Immature natural killer cell (primary cell): ENCODE measurements around the gene FBLN2. TPM values are rescaled to one million over a fixed set of nuclear protein-coding genes. Genes with fewer than 3 reads are reported as not detected.

Experiments used
- DNase-seq, 3 donors: peaks; one replicate each; pipeline ENCODE4 v3.0.0; 2022; ENCODE audit warnings: mixed read lengths in 1 of 3
- H3K27ac Mint-ChIP-seq, 6 donors: one replicate each; pipeline ENCODE4 v1.8.0; 2020; ENCODE audit warnings: mixed read lengths in 6 of 6, mild to moderate bottlenecking in 5 of 6, inconsistent platforms in 4 of 6, moderate library complexity in 3 of 6
- H3K27me3 Mint-ChIP-seq, 3 donors: one replicate each; pipeline ENCODE4 v1.8.0; 2020 to 2021; ENCODE audit warnings: low read depth in 3 of 3, mild to moderate bottlenecking in 3 of 3, mixed read lengths in 3 of 3, moderate library complexity in 3 of 3, inconsistent platforms in 1 of 3
- H3K36me3 Mint-ChIP-seq, 3 donors: one replicate each; pipeline ENCODE4 v1.8.0; 2020; ENCODE audit warnings: mixed read lengths in 3 of 3, inconsistent platforms in 2 of 3, mild to moderate bottlenecking in 2 of 3
- H3K4me1 Mint-ChIP-seq, 2 donors: one replicate each; pipeline ENCODE4 v1.8.0; 2020; ENCODE audit warnings: inconsistent platforms in 2 of 2, mild to moderate bottlenecking in 2 of 2, mixed read lengths in 2 of 2, moderate library complexity in 1 of 2
- H3K4me3 Mint-ChIP-seq, 5 donors: one replicate each; pipeline ENCODE4 v1.8.0; 2020; ENCODE audit warnings: mild to moderate bottlenecking in 5 of 5, mixed read lengths in 5 of 5, inconsistent platforms in 3 of 5, moderate library complexity in 3 of 5
- H3K9me3 Mint-ChIP-seq, 6 donors: one replicate each; pipeline ENCODE4 v1.8.0; 2020; ENCODE audit warnings: mild to moderate bottlenecking in 6 of 6, mixed read lengths in 6 of 6, inconsistent platforms in 4 of 6, moderate library complexity in 3 of 6
- polyA plus RNA-seq, 3 donors: library from polyadenylated mRNA; unstranded; fragments of 300-500 nt; fragmentation: Illumina TruSeq; gene quantifications; one replicate each; pipeline ENCODE4 v1.2.3, GENCODE V29; 2021

The FBLN2 gene
- polyA plus RNA-seq, 3 donors from 2014 or later: 1.8 to 2.5 (median 2.2) TPM

- H3K4me1 Mint-ChIP-seq: peaks cover 8 to 17% of the 10 kb centered on the region in 2 donors
Measured at GRCh38 chr3:13654330-13655060, 105.6 kb downstream of the FBLN2 start.

GRCh38 chr3:13655061-13655913, 106.4 kb downstream of the FBLN2 start:
- H3K36me3 Mint-ChIP-seq: no peaks in the 10 kb centered on the region
- no peaks in the 10 kb centered on the region for H3K9me3 Mint-ChIP-seq
- H3K27me3 Mint-ChIP-seq: peaks cover 4 to 24% (median 7%) of the 10 kb centered on the region in 3 donors
- H3K4me3 Mint-ChIP-seq: peak overlapping the region in 2 of 5 donors; percentile 46 to 70
- DNase-seq: no peak
- peaks cover 7 to 14% of the 10 kb centered on the region in 2 donors for H3K4me1 Mint-ChIP-seq
- H3K27ac Mint-ChIP-seq: peak overlapping the region in 1 of 6 donors; percentile 20

More at GRCh38 chr3:13654330-13655060, 105.6 kb downstream of the FBLN2 start:
- Mint-ChIP-seq H3K27ac (no peak overlapping the region), H3K4me3 (peak overlapping the region in 2 of 5 donors; percentile 20 to 26), H3K9me3 (no peaks in the 10 kb centered on the region), H3K36me3 (no peaks in the 10 kb centered on the region), H3K27me3 (peaks cover 4 to 24% (median 7%) of the 10 kb centered on the region in 3 donors)
- DNase-seq: peak in 2 of 3 donors; percentile 16 to 17

GRCh38 chr3:13656584-13657301, 107.8 kb downstream of the FBLN2 start:
- Mint-ChIP-seq H3K4me1 (peaks cover 4 to 7% of the 10 kb centered on the region in 2 donors), H3K9me3 (no peaks in the 10 kb centered on the region), H3K27me3 (peaks cover 5 to 21% (median 5%) of the 10 kb centered on the region in 3 donors), H3K4me3 (no peak overlapping the region), H3K27ac (no peak overlapping the region), H3K36me3 (no peaks in the 10 kb centered on the region)
- no peak for DNase-seq

GRCh38 chr3:13657660-13658435, 108.9 kb downstream of the FBLN2 start:
- Mint-ChIP-seq H3K27ac (no peak overlapping the region), H3K36me3 (no peaks in the 10 kb centered on the region), H3K4me1 (peaks cover 4 to 7% of the 10 kb centered on the region in 2 donors), H3K9me3 (no peaks in the 10 kb centered on the region), H3K27me3 (peaks cover 4 to 20% (median 5%) of the 10 kb centered on the region in 3 donors), H3K4me3 (no peak overlapping the region)
- peak; percentile 23 to 28 (median 25) for DNase-seq

- DNase-seq: no peak
- Mint-ChIP-seq H3K27me3 (peaks cover 4 to 20% (median 4%) of the 10 kb centered on the region in 3 donors), H3K4me3 (no peak overlapping the region), H3K9me3 (no peaks in the 10 kb centered on the region), H3K4me1 (peaks cover 4 to 7% of the 10 kb centered on the region in 2 donors), H3K36me3 (no peaks in the 10 kb centered on the region), H3K27ac (no peak overlapping the region)
Measured at GRCh38 chr3:13658681-13659080, 109.8 kb downstream of the FBLN2 start.

- Mint-ChIP-seq H3K4me3 (no peak overlapping the region), H3K27ac (no peak overlapping the region)
Measured at GRCh38 chr3:13659221-13659969, 110.5 kb downstream of the FBLN2 start.

GRCh38 chr3:13660042-13660874, 111.3 kb downstream of the FBLN2 start:
- H3K36me3 Mint-ChIP-seq: no peaks in the 10 kb centered on the region
- no peak overlapping the region for H3K27ac Mint-ChIP-seq
- DNase-seq: no peak
- H3K27me3 Mint-ChIP-seq: peaks cover 4 to 20% (median 4%) of the 10 kb centered on the region in 3 donors
- H3K9me3 Mint-ChIP-seq: no peaks in the 10 kb centered on the region
- H3K4me3 Mint-ChIP-seq: no peak overlapping the region
- H3K4me1 Mint-ChIP-seq: peaks cover 3 to 7% of the 10 kb centered on the region in 2 donors

More at GRCh38 chr3:13659221-13659969, 110.5 kb downstream of the FBLN2 start:
- H3K27me3 Mint-ChIP-seq: peaks cover 4 to 20% (median 4%) of the 10 kb centered on the region in 3 donors
- peaks cover 4 to 7% of the 10 kb centered on the region in 2 donors for H3K4me1 Mint-ChIP-seq
- no peaks in the 10 kb centered on the region for H3K36me3 Mint-ChIP-seq
- no peak for DNase-seq
- H3K9me3 Mint-ChIP-seq: no peaks in the 10 kb centered on the region

- no peak overlapping the region for H3K27ac Mint-ChIP-seq
- DNase-seq: no peak
- H3K27me3 Mint-ChIP-seq: peaks cover 2 to 21% (median 7%) of the 10 kb centered on the region in 3 donors
Measured at GRCh38 chr3:13661121-13661520, 112.2 kb downstream of the FBLN2 start.

GRCh38 chr3:13662238-13662847, 113.4 kb downstream of the FBLN2 start:
- no peak for DNase-seq
- Mint-ChIP-seq H3K36me3 (no peaks in the 10 kb centered on the region), H3K9me3 (no peaks in the 10 kb centered on the region), H3K27me3 (peaks cover 4 to 13% (median 7%) of the 10 kb centered on the region in 3 donors), H3K4me1 (peaks cover 0 to 6% of the 10 kb centered on the region in 2 donors), H3K27ac (no peak overlapping the region), H3K4me3 (no peak overlapping the region)

More at GRCh38 chr3:13661121-13661520, 112.2 kb downstream of the FBLN2 start:
- no peak overlapping the region for H3K4me3 Mint-ChIP-seq
- H3K9me3 Mint-ChIP-seq: no peaks in the 10 kb centered on the region
- H3K4me1 Mint-ChIP-seq: peaks cover 0 to 7% of the 10 kb centered on the region in 2 donors
- H3K36me3 Mint-ChIP-seq: no peaks in the 10 kb centered on the region

- Mint-ChIP-seq H3K9me3 (no peaks in the 10 kb centered on the region), H3K36me3 (no peaks in the 10 kb centered on the region), H3K27me3 (peaks cover 2 to 10% (median 7%) of the 10 kb centered on the region in 3 donors), H3K4me1 (no peaks in the 10 kb centered on the region), H3K27ac (no peak overlapping the region), H3K4me3 (no peak overlapping the region)
- no peak for DNase-seq
Measured at GRCh38 chr3:13663781-13664535, 115.0 kb downstream of the FBLN2 start.
